NOMO-1 (cell line): ENCODE measurements around the gene CABLES2.
"Not testable (repeated sequence)": the region's sequence is repeated elsewhere in the genome, so short reads cannot be mapped to it uniquely, and the experiment has no call there.

ENCODE experiments used
- DNase-seq, 2 experiments: peaks; one replicate each; lab custom pipeline; 2025; ENCODE audit not compliant: unreplicated experiment in 2 of 2; lab: John Stamatoyannopoulos, UW

CABLES2 gene

DNA sequence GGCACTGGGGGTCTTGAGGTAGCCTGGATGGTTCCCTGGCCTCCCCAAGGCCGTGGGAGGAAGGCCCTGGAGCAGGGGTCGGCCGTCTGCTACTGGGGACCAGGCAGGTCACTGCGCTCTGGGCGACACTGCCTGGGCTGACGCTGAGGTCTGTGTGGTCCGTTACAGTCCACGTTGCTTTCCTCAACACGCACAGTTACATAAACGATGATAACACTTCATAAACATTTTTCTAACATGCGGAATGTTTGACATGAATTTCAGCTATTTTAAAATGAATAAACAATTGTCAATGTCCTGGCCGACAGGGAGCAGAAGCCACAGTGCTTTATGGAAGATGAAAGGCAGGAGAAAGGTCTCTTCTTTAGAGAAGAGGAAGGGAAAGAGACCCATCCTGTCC is 30.4 kb upstream of the CABLES2 start:
- DNase-seq: no peak

DNA sequence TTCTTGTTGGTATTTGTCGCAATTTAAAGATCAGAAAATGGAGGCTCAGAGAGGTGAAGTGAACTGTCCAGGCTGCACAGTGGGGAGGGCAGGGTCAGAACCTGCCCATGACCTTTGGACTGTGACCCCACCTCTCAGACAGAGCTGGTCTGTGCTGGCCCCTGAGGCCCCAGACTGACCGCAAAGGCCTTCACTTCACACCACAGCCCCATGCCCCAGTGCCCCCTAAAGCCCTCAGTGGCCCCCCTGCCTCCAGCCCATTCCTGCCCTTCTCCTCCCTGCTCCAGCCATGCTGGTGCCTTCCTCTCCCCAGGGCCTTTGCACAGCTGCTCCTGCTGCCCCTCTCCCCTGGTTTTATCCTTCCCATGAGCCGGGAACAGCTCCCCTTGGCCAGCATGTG is 29.6 kb upstream of the CABLES2 start:
- no peak for DNase-seq

DNA sequence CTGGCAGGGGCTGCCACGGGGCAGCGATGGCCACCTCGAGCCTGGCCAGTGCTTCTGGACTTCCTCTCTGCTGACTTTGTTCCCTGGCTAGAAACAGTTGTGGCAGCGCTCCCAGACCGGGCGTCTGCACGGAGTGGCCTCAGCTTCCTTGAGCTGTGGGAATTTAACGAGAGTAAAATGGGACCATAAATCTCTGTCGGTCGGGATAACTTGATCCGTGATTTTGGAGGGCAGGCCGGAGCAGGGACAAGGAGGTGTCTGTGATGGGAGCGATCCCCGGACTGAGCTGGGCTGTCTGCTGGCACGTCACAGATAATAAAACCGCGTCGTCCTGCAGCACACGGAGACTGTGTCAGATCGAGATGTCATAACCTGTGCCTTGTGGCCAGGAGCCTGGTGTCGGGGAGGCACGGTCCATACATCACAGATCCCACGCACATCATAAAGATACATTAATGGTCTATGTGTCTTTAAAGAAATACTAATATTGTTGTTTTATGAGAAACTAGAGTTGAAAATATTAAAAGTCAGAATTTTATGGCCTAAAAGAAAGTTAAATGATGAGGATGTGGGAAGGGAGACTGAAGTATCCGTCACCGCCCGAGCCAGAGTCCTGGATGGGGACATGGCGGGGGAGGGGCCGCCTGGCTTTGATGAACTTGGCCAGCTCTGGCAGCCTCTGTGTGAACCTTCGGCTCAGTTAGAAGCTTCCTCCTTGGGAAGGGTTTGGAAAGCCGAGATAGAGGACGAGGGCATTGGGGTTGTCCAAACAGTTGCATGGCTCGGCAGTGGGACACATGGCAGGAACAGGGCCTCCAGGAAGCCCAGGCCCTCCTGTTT is 26.8 kb upstream of the CABLES2 start:
- no peak for DNase-seq

DNA sequence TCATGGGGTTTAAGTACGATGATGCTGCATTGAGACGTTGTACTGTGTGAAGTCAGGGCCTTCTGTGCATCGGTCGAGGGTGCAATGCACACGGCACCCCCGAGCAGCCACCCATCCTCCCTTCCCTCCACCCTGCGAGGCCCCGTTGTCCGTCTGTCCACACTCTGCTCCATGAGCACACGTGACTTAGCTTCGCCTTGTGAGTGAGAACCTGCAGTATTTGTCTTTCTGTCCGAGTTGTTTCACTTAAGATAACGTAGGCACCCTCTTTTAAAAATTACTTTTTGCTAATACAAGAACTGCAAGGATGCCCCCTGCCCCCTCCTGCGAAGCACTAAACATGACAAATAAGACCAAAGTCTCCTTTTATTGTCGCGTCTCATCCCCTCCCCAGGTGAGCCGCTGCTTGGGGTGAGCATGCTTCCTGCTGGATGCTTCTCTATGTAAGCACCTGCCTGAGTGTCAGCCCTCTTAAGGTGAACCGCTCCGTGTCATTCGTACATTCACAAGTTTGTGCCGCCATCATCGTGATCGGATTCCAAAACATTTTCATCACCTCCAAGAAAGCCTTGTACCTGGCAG is 23.9 kb upstream of the CABLES2 start:
- DNase-seq: no peak

DNA sequence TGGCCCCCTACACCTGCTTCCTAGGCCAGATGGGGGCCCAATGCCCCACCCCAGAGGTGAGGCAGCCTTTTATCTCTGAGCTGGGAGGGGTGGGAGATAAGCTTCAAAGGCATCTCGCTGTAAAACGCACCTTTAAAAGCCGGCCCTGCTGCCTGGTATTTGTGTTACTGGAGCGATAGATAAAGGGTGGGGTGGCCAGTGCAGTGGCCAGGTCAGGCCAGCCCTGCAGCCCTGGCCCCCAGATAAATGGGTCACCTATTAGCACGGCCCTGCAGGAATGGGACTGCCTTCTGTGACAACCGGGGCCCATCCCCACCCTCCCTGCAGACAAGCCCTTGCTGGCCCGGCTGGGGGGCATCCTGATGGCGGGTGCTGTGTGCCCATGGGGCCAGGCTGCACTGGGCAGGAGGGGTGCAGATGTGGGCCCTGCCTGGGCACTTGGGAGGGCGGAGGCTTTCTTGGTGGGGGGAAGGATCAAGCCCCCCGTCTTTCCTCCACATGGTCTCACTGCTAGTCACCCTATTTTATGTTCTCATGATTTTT is 23.3 kb upstream of the CABLES2 start:
- DNase-seq: no peak

DNA sequence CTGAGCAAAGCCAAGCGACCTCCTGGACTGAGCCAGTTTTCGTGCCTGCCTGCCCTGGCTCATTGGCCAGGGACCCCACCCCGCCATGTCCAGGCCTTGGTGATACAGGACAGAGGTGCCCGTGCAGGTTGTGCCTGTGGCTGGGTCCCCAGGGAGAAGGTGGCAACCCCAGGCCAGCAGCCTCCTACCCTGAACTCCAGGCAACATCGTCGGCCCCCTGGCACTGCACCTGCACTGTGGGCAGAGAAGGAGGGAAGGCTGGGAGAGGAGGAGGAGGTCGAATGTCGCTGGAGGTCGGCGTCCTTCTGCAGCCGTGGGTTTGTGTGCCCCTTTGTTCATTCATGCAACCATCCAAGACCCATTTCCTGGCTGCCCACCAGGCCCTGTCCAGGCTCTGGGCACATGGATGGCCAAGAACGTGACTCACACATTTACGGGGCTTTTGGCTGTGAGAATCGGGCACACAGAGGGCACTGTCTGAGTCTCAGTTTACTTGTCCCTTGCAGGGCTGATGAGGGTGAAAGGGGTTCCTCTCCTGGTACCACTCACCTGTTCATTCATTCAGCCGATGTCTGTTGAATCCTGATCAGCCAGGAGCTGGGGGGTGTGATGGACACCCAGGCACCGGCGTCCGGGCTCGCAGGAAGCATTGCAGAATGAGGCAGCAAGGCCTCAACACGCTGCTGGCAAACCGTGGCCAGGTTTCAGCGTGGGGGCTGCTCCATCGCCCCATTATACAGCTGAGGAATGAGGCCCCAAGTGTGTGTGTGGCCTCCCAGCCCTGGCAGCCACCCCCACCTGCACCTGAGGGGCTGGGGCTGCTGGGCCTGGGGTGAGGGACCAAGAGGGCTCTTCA is 22.6 kb upstream of the CABLES2 start:
- no peak for DNase-seq

DNA sequence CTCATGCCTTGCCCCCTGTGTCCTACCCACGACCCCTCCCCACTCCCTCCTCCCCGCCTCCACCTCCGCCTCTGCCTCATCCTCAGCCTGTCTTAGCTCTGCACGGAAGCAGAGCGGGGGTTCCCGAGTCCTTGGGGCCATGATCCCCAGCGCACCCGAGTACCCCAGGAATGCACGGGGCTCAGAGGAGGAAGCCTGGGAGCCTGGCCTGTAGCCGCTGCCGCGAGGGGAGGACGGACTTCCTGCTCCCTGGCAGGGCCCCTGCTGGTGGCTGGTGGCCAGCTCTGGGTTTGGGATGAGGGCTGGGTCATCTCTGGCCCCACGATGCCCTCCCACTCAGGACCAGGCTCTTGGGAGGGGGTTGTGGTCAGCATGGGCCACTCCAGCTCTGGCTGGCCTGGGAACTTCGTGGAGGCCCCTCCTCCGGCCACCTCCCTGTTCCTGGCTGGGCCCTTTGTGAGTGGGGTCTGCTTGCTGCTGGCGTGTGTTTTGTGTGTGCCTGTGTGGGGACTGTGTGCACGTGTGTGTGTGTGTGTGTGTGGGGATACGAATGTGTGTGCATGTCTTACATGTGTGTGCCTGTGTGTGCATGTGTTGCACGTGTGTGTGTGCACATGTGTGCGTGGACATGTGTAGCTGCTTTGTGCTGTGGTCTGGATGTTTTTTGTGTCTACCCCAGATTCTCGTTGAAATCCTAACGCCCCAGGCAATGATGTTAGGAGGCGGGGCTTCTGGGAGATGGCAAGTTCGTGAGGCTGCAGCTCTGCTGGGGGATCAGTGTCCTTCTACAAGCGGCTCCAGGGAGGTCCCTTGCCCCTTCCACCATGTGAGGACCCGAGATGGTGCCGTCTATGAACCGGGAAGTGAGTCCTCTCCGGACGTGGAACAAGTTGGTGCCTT is 21.6 kb upstream of the CABLES2 start:
- no peak for DNase-seq

DNA sequence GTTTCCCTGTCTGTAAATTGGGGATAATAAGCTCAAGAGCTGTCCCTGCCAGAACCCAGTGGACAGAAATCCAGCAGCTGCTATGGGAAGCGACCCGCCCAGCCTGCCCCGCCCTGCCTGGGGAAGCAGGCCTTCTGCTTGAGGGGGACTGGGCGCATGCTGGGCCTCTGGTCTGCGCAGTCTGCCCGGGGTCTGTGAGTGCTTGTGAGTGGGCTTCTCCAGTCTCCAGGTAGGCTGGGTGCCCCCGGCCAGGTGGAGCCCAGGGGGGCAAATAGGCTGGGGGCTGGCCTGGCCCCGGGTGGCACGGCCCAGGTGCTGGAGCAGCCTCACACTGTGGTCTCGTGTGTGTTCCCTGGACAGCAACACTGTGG is 20.9 kb upstream of the CABLES2 start:
- no peak for DNase-seq

DNA sequence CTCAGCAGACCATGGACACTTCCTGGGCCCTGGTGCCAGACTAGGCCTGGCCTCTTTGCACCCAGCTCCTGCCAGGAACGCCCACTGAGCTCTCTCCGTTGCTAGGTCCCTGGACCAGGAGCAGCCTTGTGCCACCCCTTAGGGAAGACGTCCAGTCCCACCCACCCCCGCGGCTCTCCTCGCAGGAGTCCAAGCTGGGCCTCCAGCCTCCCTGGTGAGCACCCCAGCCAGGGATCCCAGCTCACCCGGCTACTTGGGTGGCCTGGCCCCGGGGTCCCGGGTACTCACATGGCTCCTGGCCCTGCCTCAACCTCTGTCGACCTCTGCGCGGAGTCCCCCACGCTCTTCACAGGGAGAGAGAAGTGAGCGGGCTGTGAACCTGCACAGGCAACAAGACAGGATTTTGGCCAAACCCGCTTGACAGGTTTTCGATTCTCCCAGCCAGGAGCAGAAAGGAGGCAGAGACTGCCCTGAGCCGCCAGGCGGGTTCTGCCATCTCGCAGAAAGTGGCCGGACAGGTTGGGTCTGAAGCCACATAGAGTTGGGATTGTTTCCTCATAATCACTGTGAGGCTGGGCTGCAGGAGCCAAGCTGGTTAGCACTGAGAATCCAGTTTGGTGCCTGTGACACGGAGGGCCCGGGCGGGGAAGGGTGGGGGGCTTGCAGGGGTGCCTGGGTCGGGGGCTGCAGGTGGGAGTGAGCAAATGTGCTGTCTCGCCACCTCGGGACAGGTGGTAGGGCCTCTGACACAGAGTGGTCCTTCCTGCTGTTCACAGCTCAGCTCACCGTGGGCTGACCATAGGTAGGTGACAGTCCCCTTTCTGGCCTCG is 20.3 kb upstream of the CABLES2 start, which contains the start of gene RBBP8NL:
TSS of gene RBBP8NL (minus strand) at position 368 of the 830 bp plus-strand sequence. CDS start 7,892 bp downstream, outside the sequence.
- DNase-seq: no peak

DNA sequence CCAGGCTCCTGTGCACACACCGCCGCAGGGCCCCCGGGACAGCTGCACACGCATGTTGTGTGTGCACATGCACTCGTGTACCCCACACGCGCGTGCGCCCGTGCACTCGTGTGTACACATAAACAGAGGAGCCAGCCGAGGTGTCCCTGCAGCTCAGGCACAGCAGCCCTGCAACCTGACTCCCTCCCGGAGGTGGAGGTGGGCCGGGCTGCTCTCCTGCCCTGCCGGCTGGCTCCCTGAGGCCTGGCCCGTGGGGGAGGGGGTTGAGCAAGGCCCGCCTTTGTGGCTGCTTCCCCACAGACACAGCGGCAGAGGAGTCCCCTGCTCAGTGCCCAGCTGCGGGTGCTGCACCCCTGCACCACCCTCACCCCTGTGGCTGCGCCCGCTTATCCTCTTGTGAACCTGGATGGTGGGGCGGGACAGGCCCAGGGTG is 19.6 kb upstream of the CABLES2 start:
- no peak for DNase-seq

DNA sequence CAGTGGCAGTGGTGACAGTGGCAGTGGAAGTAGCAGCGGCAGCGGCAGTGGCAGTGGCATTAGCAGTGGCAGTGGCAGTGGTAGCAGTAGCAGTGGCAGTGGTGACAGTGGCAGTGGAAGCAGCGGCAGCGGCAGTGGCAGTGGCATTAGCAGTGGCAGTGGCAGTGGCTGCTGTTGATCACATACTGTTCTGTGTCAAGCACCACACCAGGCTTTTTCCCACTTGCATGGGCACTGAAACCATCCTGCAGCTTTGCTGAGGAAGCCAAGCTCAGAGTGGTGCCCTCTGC is 18.9 kb upstream of the CABLES2 start:
- not testable (repeated sequence) for DNase-seq

DNA sequence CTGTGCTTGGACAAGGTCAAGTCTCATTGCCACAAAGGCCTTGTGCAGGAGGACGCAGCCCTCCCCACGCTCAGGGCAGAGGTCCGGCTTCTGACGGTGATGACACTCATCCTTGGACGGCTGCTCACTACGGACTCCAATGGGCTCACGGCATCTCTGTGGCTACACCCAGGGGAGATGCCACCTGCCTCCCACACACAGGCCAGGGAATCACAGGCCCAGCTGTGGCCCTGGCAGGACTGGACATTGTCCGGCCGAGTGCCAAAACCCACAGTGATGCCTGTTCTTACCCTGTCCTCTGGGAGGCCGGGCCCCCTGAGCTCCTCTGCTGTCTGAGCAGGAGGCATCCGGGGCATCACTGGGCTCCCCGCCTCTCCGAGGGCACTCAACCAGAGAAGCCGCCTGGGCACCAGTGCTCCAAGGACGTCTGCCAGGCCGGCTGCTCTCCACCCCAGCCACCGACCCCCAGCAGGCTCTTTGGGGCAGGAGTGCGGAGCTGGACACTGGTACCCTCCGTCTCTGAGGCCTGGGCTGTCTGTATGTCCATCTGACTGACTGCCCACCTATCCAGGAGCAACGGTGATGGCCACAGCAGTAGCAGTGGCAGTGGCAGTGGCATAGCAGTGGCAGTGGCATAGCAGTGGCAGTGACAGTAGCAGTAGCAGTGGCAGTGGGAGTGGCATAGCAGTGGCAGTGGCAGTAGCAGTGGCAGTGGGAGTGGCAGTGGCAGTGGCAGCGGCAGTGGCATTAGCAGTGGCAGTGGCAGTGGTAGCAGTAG is 18.4 kb upstream of the CABLES2 start:
- no peak for DNase-seq

DNA sequence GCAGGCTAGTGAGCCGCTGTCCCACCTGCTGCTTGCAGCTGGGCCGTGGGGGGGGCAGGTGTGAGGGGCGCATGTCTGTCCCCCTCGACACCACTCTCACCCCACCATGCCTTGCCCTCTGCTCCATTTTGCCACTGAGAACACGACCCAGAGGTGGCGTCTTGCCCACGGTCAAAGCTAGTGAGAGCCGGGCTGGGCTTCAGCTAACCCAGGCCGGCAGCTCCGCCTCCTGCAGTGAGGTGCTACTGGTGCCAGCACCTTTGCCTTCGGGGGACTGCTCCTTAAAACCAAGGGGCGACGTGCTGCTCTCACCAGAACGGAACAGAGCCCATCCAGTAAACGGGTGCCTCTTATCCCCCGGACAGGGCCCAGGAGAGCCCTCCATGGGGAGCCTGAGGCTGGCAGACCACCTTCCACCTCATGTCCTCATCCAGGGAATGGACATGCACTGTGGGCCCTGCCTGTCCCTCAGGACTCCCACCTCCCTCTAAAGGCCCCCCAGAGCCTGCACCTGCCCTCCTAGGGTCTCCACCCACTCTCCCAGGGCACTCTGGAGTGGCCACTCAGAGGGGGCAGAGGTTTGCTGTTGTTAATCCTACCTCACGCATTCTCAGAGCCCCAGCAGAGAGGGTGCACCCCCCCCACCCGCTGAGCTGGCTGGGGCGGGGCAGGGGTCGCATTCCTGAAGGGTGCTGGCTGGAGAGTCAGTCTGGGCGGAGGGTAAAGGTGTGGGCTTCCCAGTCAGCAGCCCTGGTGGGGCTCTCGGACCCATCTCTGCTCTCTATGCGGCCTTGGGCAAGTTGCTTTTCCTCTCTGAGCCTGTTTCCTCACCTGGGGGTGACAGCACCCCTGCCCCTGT is 17.4 kb upstream of the CABLES2 start:
- DNase-seq: no peak

DNA sequence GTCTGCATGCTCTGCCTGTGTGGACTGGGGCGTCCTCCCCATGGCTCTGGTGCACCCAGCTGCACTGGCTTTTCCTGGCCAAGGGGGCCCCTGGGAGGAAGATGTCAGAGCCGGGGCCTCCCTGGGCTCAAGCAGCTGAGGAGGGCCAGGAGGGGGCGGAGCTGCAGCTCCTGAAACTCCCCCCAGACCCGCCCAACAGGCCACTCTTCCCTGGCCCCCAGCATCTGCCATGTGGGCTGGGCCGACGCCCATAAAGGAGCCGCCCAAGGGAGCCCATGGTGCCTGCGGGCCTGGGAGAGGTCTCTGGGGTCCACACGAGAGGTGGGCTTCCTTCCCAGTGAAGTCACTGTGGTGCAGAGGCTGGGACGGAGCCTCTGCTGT is 16.2 kb upstream of the CABLES2 start:
- DNase-seq: no peak

DNA sequence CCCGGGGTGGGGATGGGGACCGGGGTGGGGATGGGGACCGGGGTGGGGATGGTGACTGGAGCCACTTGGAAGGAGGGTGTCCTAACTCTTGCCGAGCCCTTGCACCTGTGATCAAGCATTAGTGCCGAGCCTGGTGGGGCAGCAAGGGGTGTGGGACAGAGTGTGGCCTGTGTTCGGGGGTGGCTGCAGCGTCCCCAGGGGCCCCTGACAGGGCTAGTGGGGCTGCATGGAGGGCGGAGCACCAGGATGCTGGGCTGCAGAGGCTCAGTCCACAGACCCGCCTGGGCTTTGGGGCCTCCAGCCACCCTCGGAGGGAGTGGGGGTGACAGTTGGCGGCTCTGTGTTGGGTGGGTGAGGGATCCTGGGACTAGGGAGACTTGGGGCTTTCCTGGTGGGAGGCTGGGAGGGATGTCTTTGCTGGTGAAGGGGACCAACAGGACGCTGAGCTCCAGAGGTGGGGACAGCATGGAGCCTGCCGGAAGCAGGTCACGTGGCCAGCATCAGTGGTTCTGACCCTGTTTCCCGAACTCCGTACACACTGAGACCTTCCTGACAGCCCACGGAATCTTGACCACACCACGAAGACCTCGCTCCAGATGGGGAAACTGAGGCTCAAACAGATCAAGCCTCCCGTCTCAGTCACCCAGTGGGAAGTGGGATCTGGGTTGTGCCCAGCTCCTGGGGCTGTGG is 15.7 kb upstream of the CABLES2 start:
- no peak for DNase-seq

DNA sequence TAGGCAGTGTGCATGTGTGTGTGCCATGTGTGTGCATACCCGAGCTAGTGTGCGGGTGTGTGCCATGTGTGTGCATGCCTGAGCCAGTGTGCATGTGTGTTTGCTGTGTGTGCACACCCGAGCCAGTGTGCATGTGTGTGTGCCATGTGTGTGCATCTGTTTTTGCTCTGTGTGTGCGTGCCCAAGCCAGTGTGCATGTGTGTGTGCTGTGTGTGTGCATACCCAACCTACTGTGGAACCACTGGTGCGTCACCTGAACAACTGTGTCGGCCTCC is 14.6 kb upstream of the CABLES2 start:
- DNase-seq: no peak

DNA sequence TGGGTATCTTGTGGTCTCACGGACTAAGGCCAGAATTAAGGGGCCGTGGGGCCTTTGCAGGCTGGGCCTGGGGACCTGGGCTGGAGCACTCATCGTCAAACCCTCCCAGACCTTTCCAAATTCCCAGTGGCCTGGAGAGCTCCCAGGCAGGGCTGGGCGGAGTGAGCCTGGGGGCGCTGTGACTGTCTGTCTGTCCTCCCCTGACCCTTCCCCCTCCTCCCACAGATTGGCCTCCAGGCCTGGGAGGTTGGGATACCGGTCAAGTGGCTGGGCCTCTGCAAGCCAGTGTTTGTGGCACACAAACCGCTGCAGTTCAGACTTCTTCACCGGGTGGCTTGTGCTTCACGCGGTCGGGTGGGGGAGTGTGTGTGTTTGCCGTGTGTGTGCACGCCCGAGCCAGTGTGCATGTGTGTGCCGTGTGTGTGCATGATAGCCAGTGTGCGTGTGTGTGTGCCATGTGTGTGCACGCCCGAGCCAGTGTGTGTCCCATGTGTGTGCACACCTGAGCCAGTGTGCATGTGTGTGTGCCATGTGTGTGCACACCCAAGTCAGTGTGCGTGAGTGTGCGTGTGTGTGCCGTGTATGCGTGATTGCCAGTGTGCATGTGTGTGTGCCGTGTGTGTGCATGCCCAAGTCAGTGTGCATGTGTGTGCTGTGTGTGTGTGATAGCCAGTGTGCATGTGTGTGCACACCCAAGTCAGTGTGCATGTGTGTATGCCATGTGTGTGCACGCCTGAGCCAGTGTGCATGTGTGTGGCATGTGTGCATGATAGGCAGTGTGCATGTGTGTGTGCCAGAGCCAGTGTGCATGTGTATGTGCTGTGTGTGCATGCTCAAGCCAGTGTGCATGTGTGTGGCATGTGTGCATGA is 14.0 kb upstream of the CABLES2 start:
- DNase-seq: no peak
